ENCODE measurements around the gene OR1L8.
"Not testable (repeated sequence)": the region's sequence is repeated elsewhere in the genome, so short reads cannot be mapped to it uniquely, and the experiment has no call there.

Gene OR1L8, protein sequence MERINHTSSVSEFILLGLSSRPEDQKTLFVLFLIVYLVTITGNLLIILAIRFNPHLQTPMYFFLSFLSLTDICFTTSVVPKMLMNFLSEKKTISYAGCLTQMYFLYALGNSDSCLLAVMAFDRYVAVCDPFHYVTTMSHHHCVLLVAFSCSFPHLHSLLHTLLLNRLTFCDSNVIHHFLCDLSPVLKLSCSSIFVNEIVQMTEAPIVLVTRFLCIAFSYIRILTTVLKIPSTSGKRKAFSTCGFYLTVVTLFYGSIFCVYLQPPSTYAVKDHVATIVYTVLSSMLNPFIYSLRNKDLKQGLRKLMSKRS

GRCh38 chr9:122583284-122583683 is at the start of gene OR1L8:
Gene OR1L8, minus strand, starts transcription at chr9:122583384. Its CDS starts 14,907 bp downstream, at chr9:122568477.
- DNase-seq = not testable (repeated sequence)

- DNase-seq = no peak
These were observed 36.8 kb upstream of the OR1L8 start for GRCh38 chr9:122619996-122620395.

GRCh38 chr9:122614362-122614761 is 31.2 kb upstream of the OR1L8 start, which contains the start of gene OR1Q1:
Gene OR1Q1, plus strand, starts transcription at chr9:122614738. Its CDS starts 0 bp downstream, at chr9:122614738.
- DNase-seq = no peak

DNA sequence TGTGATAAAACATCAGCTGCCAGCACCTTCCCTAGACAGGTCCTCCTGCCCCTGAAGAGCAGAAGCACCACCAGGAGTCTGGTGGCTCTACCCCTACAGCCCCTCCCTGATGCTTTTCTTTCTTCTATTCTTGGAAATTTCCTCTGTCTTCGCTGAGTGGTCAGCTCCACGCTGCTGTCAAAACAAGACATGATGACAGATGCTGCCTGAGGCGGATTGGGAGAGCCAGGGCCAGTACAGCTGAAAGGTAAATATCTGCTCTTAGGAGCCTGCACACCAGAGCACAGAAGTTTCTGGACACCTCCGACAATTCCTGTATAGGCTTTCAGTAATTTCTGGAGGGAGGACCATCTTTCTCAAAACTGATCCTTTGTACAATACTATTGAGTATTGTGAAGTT is 26.6 kb upstream of the OR1L8 start:
- no peak for DNase-seq

GRCh38 chr9:122606587-122606986 is 23.4 kb upstream of the OR1L8 start:
- DNase-seq = no peak

DNA sequence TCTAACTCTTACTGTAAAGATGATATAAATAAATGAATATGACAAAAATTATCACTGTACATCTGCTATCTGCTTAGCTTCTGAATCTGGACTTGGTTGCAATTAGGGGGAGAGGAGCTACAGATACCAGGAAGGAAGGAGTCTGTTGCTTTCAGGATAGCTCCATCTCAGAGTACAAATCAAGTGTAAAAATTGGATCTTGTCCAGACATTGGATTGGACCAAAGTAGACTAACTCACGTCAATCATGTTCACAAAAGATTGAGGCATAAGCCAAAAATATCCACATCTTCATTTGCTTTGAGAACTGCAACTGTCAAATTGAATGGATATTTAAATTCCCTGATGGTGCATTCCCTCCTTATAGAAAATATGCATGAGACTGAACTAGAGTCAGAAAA is 22.5 kb upstream of the OR1L8 start:
- no peak for DNase-seq

DNA sequence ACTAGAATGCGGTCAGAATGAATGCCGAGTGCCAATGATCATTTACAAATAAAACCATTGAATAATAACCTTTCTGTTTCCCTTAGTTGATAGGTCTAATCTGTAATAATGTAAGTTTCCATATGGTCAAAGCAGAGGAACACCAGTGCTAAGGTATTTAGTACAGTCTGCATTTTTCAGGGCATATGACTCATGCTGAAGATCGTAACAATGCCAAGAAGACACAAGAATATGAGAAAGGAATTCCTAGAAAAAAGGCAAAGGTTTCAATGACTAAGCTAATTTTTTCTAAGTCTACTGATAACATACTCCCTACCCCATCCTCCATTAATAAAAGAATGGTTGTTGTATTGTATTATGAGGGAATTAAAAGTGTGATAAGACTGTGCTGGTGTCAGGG is 2.8 kb downstream of the OR1L8 start:
- no peak for DNase-seq

DNA sequence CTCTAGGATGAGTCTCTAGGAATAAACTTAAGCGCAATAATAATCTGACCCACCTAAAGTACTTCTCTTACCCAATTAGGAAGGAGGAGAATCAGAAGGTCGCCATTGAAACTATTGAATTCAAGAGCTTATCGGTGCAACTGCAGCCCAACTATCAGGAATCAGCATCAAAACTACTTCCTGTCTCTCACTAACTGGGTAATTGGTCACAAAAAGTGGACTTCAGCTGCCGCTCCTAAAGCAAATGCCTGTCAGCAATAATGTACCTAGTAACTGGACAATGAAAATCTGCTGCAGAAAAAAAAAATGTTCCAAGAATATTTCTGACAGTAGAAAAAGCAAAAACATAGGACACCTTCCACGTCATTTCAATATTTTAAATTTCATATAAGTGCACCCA is 3.3 kb downstream of the OR1L8 start:
- no peak for DNase-seq

DNA sequence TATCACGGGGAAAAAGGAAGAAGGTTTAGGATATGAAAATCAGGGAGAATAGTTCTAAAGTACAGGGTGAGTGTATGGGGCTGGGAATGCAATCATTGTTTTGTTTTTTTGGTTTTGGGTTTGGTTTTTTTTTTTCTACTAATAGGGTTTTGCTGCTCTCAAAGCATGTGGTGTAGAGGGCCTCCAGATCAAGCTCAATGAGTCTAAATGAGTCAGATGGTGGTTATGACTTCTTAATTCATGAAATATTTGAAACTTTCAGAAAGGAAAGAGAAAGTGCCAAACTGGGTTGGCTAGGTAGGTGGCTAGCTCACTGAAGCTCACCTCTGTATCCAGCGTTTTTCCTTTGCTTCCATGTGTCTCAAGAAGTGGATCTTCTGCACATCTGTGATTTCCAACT is 10.7 kb downstream of the OR1L8 start:
- DNase-seq = no peak

GRCh38 chr9:122567901-122568300 is 15.3 kb downstream of the OR1L8 start:
- DNase-seq = no peak

GRCh38 chr9:122562134-122562760 is 20.9 kb downstream of the OR1L8 start:
- DNase-seq = no peak

GRCh38 chr9:122561446-122561845 is 21.7 kb downstream of the OR1L8 start:
- DNase-seq = no peak

- DNase-seq = no peak
These were observed 30.4 kb downstream of the OR1L8 start, which contains the start of gene OR1N2 for GRCh38 chr9:122552812-122553211. Gene OR1N2, plus strand, starts transcription at chr9:122553112. Its CDS starts 100 bp downstream, at chr9:122553212.

DNA sequence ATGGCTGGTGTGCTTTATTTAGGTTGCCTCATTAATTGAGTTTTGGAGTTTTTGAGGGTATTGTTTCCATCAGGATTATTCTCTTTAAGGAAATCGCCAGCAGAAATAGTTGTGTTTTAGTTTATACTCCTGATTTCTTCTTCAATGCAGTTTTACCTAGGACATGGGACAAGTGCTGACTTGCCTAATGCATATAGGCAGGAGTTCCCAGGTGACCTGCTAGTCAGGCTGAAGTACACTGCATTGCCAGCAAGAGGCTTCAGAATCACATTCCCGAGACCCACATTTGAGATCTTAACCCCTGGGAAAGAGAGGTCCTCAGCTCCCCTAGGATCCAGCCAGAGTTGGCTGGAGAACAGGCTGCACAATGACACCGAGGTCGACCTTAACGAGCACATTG is 31.8 kb downstream of the OR1L8 start:
- no peak for DNase-seq

DNA sequence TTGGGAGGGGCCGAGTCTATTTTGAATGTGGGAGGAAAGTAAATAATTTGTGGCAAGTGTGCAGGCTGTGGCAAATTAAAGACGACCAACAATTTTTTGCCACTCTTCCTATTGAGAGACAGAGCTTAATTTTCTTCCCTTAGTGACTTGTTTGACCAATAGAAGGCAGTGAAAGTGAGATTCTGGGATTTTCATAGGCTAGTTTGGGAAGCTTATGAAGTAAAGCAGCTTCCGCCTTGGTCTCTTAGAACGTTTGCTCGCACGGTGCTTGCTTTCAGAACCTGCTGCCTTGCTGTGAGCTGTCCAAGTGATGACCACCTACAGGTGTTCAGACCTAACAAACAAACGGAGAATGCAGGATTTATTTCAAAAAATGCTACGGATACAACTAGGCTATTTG is 37.0 kb downstream of the OR1L8 start:
- DNase-seq = no peak

DNA sequence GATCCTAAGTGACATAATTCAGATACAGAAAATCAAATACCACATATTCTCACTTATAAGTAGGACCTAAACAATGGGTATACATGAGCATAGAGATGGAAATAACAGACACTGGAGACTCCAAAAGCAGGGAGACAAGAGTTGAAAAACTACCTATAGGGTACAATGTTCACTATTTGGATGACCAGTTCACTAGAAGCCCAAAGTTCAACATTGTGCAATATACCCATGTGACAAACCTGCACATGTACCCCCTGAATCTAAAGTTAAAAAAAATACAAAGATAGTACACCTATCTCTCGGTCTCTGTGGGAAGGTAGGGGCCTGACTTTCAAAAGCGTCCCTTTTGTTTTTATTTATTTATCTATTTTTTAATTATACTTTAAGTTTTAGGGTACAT is 44.4 kb downstream of the OR1L8 start:
- DNase-seq = no peak

- not testable (repeated sequence) for DNase-seq
These were observed 46.1 kb downstream of the OR1L8 start for GRCh38 chr9:122537066-122537465.

DNA sequence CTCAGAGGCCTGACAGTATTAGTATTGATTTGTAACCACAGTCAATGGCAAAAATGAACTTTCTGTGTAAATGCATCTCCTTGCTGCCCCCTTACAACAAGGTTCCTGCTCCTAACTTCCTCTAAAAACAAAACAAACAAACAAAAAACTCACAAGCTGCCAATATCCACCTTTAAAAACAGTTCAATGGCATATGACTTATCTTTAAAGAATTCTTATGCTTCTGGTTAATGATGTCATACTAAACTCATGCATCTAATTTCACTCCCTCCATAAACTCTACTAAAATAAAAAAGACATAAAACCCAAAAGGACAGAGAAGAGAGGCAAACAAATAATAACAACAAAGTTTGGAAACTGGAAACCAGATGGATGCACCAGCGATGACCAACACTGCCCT is 47.0 kb downstream of the OR1L8 start:
- no peak for DNase-seq

- DNase-seq = not testable (repeated sequence)
These were observed 52.0 kb downstream of the OR1L8 start for GRCh38 chr9:122531157-122531556.

- no peak for DNase-seq
These were observed 56.0 kb downstream of the OR1L8 start, which contains the start of gene OR1N1 for GRCh38 chr9:122527193-122527592. Gene OR1N1, minus strand, starts transcription at chr9:122527293. Its CDS starts 0 bp downstream, at chr9:122527293.

GRCh38 chr9:122526602-122527001 is 56.6 kb downstream of the OR1L8 start:
- no peak for DNase-seq

- DNase-seq = no peak
These were observed 63.8 kb downstream of the OR1L8 start for GRCh38 chr9:122519376-122519775.

DNA sequence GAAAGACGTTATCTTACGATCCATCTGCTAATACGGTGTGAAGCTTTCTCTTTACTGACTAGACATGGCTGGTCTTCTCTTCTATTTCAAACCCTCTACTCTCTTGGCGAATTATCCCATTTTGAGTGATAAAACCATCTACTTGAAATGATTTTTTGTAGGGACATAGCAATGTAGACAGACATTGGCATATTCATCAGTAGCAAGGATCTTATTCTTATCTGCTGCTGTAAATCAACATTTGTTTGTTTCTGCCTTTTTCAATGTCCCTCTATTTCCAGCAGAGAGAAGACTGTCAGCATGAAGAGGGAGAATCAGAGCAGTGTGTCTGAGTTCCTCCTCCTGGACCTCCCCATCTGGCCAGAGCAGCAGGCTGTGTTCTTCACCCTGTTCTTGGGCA is 64.3 kb downstream of the OR1L8 start, which contains the start of gene OR1J4:
OR1J4 (plus strand) TSS at position 301 of the 400 bp plus-strand sequence; CDS start at position 301, 0 bp downstream.
- DNase-seq = no peak

DNA sequence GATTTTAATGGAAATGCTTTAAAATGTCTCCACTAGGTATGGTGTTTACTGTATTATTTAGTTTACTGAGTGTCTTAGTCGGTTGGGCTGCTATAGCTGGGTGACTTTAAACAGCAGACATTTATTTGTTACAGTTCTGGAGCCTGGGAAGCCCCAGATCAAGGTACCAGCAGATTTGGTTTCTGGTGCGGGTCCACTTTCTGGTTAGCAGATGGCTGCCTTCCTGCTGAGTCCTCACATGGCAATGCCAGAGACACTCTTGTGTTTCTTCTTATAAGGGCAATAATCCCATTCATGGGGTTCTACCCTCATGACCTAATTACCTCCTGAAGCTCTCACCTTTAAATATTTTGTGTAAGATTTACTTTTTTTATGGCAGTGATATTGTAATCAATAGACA is 65.0 kb downstream of the OR1L8 start:
- no peak for DNase-seq
